B cell (primary cell): Measurements from ENCODE around the gene ERAP2.

Experiments used
- EZH2 ChIP-seq: IDR thresholded peaks from 2 replicates; pipeline ENCODE4 v1.6.1; 2012; ENCODE audit warnings: borderline replicate concordance, low read depth, mild to moderate bottlenecking, moderate library complexity, low read length; ENCODE audit not compliant: insufficient read depth, poor library complexity, severe bottlenecking
- TF ChIP-seq, protein P1 (sequence below): fragments of 200-600 bp; IDR thresholded peaks from one replicate; pipeline ENCODE4 v1.8.0; 2022; ENCODE audit warnings: antibody characterized with exemption, mild to moderate bottlenecking

DNA sequence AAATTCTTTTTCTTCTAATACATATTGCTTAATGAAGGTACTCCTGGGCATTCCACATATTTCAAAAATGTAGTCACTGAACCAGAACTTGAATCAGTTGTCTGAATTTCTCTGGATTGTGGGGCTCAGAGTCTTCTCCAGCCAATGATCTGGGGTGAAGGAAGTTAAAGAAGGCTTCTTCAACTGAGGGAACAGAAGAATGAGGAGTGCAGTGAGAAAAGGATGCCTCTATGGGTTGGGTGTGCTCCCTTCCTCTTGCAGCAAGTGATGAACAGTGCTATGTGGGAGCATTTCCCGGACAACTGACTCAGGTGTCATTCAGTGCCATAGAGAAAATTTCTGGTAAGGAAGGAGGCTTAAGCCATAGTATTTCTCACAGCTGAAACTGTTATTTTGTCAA lies 67.5 kb downstream of the ERAP2 start:
- TF ChIP-seq, protein P1, sequence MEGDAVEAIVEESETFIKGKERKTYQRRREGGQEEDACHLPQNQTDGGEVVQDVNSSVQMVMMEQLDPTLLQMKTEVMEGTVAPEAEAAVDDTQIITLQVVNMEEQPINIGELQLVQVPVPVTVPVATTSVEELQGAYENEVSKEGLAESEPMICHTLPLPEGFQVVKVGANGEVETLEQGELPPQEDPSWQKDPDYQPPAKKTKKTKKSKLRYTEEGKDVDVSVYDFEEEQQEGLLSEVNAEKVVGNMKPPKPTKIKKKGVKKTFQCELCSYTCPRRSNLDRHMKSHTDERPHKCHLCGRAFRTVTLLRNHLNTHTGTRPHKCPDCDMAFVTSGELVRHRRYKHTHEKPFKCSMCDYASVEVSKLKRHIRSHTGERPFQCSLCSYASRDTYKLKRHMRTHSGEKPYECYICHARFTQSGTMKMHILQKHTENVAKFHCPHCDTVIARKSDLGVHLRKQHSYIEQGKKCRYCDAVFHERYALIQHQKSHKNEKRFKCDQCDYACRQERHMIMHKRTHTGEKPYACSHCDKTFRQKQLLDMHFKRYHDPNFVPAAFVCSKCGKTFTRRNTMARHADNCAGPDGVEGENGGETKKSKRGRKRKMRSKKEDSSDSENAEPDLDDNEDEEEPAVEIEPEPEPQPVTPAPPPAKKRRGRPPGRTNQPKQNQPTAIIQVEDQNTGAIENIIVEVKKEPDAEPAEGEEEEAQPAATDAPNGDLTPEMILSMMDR: no peak
- no peak for TF ChIP-seq EZH2
